ENCODE data around the gene PTX4.

DNA sequence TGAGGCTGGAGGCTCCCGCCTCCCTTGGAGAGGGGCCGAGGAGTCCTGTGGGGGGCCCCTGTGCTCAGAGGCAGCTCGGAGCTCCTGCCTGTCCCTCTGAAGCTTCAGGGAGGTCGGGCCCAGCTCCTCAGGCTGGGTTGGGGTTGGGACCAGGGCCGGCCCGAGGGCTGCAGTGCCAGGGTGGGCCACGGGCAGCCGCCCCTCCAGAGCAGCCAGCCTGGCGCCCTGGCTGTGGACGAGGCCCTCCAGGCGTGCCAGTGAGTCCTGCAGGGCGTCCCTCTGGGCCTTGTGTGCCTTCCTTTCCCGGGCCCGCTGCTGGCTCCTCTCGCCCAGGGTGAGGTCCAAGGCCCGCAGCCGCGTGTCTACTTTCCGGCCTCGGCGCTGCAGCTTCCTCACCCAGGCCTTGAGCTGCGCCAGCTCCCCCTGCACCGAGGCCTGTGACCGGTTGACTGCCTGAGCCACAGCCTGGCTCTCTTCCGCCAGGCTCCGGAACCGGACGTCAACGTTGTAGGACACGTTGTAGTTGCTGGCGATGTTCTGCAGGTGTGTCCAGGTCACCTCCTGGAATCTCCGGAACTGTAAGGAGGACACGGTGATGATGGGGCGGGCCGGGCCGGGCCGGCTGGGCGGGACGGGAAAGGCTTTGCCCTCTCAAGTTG is 1.2 kb downstream of the PTX4 start:
- TF ChIP-seq CXXC5 (CRISPR knock-in tag; IDR thresholded peaks at IDR 0.05) = no peak
- no peak for TF ChIP-seq HDAC6 (IDR thresholded peaks at IDR 0.05; ENCODE audit: low read depth, low read length)
- TF ChIP-seq, protein P1, sequence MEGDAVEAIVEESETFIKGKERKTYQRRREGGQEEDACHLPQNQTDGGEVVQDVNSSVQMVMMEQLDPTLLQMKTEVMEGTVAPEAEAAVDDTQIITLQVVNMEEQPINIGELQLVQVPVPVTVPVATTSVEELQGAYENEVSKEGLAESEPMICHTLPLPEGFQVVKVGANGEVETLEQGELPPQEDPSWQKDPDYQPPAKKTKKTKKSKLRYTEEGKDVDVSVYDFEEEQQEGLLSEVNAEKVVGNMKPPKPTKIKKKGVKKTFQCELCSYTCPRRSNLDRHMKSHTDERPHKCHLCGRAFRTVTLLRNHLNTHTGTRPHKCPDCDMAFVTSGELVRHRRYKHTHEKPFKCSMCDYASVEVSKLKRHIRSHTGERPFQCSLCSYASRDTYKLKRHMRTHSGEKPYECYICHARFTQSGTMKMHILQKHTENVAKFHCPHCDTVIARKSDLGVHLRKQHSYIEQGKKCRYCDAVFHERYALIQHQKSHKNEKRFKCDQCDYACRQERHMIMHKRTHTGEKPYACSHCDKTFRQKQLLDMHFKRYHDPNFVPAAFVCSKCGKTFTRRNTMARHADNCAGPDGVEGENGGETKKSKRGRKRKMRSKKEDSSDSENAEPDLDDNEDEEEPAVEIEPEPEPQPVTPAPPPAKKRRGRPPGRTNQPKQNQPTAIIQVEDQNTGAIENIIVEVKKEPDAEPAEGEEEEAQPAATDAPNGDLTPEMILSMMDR (IDR thresholded peaks at IDR 0.05 in 2 of 3, conservative IDR thresholded peaks at IDR 0.05 in 1 of 3; ENCODE audit: insufficient read depth in 2 of 3, low read depth in 1 of 3, low read length in 3 of 3) = no peak
- TF ChIP-seq ZNF263 (CRISPR knock-in tag; IDR thresholded peaks at IDR 0.05; ENCODE audit: borderline replicate concordance) = no peak
- TF ChIP-seq, protein P2, sequence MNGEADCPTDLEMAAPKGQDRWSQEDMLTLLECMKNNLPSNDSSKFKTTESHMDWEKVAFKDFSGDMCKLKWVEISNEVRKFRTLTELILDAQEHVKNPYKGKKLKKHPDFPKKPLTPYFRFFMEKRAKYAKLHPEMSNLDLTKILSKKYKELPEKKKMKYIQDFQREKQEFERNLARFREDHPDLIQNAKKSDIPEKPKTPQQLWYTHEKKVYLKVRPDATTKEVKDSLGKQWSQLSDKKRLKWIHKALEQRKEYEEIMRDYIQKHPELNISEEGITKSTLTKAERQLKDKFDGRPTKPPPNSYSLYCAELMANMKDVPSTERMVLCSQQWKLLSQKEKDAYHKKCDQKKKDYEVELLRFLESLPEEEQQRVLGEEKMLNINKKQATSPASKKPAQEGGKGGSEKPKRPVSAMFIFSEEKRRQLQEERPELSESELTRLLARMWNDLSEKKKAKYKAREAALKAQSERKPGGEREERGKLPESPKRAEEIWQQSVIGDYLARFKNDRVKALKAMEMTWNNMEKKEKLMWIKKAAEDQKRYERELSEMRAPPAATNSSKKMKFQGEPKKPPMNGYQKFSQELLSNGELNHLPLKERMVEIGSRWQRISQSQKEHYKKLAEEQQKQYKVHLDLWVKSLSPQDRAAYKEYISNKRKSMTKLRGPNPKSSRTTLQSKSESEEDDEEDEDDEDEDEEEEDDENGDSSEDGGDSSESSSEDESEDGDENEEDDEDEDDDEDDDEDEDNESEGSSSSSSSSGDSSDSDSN (IDR thresholded peaks at IDR 0.05; ENCODE audit: borderline replicate concordance in 1 of 2, low read depth in 2 of 2, low read length in 2 of 2) = no peak
- TF ChIP-seq, protein P3, sequence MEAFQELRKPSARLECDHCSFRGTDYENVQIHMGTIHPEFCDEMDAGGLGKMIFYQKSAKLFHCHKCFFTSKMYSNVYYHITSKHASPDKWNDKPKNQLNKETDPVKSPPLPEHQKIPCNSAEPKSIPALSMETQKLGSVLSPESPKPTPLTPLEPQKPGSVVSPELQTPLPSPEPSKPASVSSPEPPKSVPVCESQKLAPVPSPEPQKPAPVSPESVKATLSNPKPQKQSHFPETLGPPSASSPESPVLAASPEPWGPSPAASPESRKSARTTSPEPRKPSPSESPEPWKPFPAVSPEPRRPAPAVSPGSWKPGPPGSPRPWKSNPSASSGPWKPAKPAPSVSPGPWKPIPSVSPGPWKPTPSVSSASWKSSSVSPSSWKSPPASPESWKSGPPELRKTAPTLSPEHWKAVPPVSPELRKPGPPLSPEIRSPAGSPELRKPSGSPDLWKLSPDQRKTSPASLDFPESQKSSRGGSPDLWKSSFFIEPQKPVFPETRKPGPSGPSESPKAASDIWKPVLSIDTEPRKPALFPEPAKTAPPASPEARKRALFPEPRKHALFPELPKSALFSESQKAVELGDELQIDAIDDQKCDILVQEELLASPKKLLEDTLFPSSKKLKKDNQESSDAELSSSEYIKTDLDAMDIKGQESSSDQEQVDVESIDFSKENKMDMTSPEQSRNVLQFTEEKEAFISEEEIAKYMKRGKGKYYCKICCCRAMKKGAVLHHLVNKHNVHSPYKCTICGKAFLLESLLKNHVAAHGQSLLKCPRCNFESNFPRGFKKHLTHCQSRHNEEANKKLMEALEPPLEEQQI (IDR thresholded peaks at IDR 0.05) = no peak
